NCI-H1105 (cell line): ENCODE data around the gene EIPR1.

Experiments
- DNase-seq: peaks from one replicate; lab custom pipeline; 2025; lab: John Stamatoyannopoulos, UW

Gene EIPR1

DNA sequence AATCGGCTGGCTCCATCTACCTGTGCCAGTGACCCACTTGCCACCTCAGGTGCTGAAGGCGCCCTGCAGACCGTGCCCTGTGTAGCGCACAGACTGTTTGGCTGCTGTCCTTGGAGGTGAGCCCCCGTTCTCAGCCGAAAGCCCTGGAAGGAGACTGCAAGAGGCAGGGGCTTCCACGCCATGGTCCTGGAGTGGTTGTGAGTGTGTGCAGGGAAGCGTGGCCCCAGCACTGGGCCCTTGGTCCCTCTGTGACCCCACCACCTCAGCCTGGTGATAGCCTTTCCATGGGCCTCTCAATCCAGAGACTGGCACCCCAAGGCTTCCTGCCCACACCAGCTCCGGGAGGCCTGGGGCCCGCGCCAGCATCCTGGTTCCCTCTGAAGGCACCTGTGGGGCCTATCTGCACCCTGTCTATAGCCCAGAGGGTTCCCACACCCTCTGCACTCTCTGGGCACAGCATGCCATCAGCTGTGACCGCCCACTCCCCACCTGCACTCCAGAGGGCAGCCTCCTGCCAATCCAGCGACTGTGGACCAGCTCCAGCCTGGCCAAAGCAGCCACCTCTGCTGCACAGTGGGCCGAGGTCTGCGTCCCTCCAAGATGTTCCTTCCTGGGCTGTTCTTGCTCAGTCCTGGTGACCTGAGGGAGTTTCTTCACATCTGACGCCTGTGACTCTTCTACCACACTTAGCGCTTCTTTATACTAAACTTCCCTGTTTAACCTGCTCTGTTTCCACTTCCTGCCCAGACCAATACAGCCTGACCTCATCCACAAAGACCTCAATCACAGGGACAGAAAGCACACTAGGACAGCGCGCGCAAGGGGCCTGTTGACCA lies 109.5 kb downstream of the EIPR1 start:
- DNase-seq = no peak

DNA sequence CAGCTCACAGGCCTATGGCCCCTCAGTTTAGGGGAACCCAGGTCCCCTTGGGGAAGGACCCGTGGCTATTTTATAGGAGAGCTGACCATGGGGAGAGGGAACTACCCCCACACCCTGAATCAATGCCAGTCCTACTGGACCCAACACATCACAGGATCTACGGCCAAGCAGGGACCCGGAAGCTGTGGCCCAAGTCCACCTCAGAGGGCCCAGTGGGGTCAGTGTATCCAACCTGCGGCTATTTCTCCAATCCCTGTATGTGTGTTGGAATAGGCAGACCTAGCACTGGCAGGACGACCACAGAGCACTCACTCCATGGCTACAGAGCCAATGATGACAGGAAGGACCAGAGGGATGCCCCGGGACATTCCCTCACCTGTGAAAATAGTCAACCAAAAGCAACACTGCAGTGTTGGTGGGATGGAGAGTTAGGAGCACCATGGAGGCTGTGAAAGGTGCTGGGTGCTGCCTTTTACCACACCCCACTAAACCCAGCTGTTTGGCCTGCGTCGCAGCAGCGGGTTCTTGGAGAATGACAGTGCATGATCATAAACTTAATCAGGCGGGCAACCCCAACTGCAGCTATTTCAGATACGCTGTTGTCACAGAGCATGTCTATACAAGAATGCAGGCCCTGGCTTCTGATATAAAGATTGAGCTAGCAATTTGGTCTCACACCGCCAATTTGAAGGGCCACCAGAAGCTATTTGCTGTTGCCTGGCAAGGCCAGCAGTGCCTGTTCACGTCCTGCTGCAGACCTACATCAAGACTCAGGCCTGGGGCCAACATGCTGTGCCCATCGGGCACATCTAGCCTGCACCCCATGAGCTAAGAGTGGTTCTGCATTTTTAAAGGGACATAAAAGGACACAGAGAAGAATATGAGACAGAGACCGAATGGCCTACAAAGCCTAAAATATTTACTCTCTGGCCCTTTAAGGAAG lies 110.4 kb downstream of the EIPR1 start:
- DNase-seq = no peak

DNA sequence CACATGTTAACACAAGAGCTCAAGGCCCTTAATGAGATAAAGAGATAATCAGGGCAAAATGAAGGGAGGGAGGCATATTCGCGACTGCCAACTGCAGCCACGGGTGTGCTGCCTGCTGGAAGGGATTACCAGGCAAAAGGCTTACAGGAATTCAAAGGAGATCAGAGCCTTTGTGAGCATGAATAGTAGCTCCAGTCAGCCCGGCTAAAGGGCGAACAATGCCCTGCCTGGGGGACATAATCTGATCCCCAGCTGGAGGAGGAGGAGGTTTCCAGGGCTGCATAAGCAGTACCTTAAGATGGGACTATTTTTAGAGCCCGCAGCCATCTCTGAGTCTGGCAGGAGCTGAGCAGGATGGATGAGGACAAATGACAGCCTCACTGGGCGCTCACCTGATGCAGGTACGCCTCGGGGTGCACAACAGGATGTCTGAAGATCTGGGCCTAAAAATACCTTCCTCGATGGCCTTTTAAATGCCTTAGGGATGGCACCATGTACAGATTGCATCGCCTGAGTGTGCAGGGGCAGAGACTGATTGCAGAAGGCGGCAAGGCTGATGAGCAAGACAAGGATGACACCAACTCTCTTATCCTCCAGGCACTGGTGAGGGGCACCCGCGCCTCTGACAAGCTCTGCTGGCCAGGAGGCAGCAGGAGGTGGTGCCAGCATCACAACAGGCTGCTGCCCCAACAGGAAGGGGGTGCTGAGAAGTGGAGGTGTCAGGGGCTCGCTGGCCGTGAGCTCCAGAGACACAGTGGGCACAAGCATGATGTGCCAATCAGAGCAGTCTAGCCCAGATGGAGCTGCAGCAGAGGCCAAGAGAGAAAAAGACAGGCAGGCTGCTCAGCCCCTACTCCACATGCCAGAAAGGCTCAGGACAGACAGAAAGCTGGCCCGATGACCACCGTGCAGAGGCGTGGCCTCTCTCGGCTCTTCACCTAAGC lies 111.4 kb downstream of the EIPR1 start:
- no peak for DNase-seq

DNA sequence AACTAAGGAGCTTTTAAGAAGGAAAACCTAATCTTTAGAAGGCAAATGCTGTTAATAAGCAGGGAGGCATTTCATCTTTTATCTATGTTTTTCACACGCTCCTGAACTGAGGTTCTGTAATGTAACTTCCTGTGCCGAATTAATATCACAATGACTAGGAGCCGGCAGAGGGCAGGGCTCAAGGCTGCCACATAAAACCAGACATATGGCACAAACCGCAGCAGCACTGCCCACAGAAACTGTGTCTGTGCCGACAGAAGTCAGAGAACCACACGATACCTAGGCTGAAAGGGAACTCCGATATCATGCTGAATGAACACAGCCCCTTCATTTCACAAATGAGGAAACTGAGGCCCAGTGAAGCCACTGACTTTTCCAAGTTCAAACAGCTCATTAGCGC lies 112.1 kb downstream of the EIPR1 start:
- no peak for DNase-seq

DNA sequence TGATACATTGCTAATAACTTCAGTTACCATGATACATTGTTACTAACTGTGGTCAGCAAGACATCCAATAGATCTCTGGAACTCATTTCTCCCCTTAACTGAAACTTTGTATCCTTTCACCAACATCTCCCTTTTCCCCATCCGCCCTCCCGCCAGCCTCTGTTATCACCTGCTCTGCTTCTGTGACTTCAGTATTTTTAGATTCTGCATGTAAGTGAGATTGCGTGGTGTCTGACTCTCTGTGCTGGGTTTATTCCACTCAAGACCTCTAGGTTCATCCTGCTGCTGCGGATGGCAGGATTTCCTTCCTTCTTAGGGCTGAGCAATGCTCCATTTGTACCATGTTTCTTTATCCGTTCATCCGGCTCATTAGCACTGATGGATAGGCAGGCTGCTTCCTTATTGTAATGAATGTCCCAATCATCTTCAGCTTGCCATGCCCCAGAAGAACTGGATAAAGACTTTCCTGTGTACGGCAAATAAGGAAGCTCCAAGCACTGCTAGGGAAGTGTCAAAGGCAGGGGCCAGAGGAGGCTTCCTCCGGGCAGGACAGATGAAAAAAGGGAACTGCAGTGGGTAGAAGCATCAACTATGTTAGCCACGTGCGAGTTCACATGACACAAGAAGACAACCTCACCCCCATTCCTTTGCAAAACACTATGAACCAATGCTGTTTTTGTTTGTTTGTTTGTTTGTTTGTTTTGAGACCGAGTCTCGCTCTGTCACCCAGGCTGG lies 113.4 kb downstream of the EIPR1 start:
- no peak for DNase-seq

DNA sequence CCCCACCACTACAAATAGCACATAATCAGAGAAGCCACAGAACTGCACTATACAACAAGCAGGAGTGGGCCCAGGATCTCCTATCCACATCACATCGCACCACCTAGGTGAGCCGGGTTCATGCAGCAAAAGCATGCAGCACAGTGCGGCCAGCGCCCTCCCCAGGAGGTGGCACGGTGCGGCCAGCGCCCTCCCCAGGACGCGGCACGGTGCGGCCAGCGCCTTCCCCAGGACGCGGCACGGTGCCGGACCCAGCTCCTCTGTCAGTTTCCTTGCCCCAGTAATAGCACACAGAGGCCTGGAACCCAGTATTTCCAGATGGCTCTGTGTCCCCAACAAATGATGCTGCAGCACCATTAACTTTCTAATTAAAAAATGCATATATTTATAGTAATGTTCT lies 114.1 kb downstream of the EIPR1 start:
- no peak for DNase-seq

DNA sequence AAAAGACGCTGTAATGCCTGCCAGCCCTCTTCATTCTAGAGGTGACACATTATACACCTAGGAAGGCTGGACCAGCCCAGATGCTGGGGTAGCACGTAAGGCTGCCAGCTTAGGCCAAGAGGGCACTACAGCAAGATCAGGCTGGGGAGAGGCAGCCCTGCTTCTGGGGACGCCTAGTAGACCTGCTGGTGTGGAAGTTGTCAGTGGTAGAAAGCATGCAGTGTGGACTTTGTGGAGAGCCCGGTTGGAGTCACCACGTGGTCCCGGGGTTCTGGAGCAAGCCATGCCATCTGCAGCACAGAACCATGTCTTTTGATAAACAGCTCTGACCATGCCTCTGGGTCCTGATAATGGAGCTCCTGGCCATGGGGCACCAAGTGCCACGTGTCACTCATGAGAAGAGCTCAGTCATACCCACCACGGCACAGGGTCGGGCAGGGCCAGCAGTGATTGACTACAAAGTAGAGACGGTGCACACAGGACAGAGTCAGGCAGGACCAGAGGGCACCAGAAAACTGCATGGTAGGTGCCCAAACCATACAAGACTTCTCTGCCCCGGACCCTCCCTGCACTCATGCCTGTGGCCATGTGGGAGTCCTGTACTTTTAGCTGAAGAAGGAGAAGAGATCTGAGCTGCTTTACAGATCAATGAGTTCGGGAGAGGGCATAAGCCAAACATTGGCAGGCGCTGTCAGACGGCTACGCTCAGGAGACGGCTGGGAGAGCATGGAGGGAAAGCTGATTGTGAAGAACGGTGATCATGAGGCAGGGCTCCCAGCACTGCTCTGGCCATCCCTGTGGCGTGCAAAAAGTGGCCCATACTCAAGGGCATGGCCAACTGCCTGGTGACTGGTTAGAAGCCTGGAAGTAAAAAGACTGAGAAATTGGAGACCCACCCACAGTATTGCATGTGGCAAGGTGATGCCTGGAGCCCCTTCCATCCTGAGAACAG lies 114.9 kb downstream of the EIPR1 start:
- no peak for DNase-seq

DNA sequence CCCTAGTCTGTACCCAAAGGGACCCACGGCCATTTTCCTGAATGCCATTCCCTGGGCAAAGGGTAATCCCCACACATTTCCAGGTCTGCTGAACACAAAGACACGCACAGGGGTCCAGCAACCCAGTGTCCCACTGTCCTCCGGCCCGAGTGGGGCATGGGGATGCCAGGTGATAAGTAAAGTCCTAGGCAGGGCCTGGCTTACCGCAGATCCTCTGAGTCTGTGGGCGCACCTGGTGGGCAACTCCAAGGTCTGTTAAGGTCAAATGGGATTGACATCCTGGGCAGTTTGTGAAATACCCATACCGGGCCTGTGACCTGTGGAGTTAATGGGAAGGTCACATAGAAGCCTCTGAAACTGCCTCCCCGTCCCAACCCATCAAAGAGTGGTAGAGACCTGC lies 116.1 kb downstream of the EIPR1 start:
- no peak for DNase-seq

DNA sequence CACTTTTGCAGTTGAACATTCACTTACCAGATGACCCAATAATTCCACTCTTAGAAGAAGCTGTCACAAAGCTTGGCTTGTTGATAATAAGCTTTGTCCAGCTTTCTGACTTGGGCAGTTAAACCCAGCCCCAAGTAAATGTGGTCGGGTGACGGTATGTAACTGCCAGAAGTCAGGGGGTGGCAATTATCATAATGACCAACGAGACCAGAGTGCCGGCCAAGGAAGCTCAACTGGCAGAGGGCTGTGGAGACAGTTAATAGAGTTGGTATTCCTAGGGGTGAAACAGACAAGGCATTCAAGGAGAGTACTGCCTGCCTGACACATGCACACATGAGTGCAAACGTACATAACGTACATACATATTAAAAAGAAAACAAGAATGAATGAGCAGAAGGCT lies 116.7 kb downstream of the EIPR1 start:
- no peak for DNase-seq

DNA sequence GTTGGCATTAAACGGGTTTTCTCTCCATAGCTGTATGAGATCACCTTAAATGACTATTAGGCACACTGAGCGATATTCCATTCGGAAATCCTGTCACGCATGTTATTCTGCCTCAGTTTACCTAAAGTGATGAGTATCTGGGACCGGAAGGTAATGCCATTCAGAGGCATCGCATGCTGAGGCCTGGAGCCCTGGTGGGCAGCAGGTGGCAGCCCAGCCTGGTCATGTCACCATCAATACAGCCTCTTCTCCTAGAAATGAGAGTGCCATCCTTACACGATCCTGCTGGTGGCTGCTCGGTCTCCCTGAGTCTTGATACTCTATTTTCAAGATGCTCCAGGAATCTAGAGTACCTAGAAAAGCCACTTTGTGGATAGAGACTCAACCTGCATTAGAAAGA lies 119.8 kb downstream of the EIPR1 start:
- DNase-seq = no peak

DNA sequence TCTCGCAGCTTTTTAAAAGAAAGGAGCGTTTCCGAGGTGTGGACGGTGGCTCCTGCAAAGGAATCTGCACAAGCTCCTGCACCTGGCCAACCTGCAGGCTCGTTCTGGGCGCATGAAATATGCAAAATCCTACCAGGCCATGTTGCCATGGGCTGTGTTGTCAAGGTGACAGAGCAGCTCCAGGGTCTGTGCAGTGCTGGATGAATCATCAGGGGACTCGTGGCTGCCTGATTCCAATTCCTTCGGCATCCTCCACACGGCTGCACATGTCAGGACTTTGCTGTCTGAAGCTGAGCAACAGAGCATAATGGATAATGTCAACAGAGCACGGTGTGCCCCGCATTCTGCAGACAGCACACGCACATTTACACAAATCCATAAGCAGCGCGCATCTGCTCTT lies 120.5 kb downstream of the EIPR1 start:
- no peak for DNase-seq

DNA sequence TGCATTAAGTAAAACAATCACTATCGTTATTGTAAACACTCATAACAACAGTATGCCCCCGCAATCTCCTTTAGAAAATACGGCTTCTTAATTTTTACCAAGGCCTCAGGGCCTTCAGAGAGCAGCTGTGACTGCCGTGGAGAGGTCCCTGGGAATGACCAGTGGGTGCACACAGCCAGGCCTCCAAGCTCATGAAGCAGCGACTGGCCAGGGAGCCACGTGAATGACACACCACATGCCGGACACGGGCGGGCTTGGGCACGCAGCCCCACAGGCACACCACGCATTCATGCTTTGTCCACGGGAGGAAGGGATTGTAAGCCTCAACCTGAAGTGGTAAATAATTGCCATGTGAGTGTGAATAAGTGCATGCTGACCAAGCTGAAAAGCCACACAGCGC lies 121.0 kb downstream of the EIPR1 start:
- DNase-seq = no peak

DNA sequence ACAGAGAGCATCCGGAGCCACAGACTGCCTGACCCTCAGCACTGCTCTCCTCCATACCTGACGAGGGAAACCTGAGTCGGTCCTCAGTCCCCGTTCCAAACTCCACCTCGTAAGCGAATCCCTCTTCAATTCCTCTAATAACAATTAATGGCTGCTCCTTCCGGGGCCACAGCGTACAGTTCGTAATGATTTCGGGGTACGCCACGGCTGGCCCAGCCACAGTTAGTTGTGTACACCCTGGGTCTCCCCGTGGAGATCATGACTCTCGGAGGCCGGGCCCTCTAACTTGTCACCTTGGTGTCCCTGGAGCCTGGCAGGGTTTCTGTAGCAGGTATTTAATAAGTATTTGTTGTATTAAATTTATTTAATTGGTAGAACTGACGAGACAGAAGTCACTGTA lies 121.5 kb downstream of the EIPR1 start:
- DNase-seq = no peak

DNA sequence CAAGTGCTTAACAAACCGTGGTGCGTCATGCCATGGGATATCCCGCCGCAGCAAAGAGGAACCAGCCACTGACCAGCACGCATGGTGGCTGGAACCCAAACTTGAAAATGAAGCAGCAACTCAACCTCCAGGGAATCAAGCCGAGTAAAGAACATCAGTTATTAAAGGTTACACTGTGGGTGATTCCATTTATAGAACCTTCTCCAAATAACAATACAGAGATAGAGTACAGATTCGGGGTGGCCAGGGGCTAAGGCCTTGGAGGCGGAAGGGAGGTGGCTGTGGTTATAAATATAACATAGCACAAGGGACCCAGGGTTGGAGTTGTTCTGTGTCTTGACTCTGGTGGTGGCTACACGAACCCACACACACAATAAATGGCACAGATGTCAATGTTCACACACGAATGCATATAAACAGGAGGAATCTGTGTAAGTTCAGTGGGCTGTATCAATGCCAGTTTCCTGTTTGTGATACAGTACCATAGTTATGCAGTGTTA lies 123.1 kb downstream of the EIPR1 start:
- no peak for DNase-seq

DNA sequence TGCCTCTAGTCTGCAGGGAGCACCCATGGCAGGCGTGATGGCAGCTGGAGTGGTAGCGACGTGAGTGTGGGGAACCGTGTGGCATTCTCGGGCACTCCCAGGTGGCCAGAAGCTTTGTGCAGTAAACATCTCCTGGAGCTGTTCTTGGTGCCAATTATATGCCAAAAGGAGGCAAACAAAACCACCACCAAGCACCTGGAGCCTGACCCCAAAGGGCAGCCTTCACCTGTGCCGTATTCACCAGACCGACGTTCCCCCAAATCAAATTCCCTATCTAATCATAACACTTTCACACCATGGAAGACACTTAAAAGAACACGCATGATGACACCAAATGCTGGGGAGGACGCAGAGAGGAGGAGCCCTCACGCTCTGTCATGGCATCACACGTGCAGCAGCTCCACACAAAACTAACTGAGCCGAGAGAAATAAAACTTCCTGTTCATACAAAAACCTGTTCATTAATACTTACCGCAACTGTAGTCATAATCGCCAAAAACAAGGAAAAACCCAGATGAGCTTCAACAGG lies 123.6 kb downstream of the EIPR1 start:
- no peak for DNase-seq

DNA sequence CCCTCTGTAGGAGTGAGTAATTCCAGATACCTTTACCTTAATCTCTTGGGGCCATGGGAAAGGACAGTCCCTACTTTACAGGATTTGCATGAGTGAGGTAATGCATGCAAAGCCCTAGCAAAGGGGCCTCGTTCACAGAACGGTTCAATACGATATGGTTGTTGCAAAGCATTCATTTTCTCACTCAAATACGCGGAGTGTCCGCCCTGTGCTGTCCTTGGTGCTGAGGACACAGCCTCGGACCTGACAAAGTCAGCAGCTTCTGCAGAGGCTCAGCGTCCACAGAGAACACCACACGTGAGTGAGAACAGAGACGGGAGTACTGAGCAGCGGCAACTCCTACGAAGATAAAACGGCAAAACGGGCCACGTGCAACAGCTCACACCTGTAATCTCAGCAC lies 125.7 kb downstream of the EIPR1 start:
- no peak for DNase-seq

DNA sequence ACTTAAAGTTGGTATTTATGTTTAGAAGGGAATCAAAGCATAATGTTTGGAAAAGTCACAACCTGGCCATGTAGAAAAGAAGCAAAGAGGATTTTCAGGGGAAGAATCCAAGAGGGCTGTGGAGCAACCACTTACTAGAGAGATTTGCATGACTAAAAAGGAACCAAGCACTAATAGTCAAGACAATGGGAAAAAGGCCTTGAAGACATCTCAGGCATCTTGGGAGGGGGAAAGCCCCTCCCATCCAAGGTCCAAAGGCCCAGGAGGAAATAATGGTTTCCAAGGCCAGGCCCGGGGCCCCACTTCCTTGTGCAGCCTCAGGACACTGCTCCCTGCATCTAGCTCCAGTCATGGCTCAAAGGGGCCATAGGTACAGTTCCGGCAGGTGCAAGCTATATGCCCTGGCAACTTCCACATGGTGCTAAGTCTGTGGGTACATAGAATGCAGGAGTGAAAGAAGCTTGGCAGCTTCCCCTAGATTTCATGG lies 128.1 kb downstream of the EIPR1 start:
- DNase-seq = no peak

DNA sequence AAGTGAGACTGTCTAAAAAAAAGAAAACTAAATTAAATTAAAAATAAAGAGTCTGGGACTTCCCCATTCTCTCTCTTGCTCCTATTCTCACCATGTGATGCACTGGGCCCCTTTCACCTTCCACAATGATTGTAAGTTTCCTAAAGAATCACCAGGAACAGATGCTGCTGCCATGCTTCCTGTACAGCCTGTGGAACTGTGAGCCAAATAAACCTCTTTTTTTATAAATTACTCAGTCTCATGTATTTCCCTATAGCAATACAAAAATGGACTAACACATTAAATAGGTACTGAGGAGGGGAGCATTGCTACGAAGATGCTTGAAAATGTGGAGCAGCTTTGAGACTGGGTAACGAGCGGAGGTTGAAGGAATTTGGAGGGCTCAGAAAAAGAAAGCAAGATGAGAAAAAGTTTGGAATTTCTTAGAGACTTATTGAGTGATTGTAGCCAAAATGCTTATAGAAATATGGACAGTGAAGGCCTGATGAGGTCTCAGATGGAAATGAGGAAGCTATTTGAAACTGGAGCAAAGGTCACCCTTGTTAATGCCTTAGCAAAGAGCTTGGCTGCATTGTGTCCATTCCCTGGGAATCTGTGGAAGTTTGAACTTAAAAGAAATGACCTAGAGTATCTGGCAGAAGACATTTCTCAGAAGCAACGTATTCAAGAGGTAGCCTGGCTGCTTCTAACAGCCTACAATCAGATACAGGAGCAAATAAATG lies 128.7 kb downstream of the EIPR1 start:
- DNase-seq = no peak
